DOHH2 (cell line): ENCODE data around the gene RNF215.

Source experiments
- EZH2phosphoT487 ChIP-seq: fragments of 200-600 bp; sonication (generic); IDR thresholded peaks from 2 replicates; pipeline ENCODE4 v1.6.1; 2017; ENCODE audit warnings: borderline replicate concordance, mild to moderate bottlenecking, antibody characterized with exemption, low read length, moderate library complexity, mixed read lengths
- TF ChIP-seq, protein P1 (sequence below): fragments of 200-600 bp; sonication (generic); IDR thresholded peaks from one replicate; pipeline ENCODE4 v1.5.1; 2014; ENCODE audit warnings: antibody characterized with exemption, mild to moderate bottlenecking, low read depth, low read length; ENCODE audit not compliant: poor library complexity, severe bottlenecking

DNA sequence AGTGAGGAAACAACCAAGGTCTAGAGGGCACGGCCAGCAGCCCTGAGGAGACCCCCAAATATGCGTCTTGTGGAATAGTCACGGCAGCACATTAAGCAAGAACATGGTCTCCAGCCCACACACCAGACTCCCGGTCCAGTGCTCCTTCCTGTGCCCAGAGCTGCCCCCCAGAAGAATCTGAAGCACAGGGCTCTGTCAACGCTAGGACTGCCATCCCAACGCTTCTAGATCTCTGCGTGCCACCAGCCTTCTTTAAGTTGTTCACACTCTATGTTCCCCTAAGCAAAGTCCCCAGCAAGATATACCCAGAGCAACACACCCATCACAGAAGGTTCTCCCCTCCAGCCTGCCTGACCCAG, 6.1 kb upstream of the RNF215 start:
- TF ChIP-seq, protein P1, sequence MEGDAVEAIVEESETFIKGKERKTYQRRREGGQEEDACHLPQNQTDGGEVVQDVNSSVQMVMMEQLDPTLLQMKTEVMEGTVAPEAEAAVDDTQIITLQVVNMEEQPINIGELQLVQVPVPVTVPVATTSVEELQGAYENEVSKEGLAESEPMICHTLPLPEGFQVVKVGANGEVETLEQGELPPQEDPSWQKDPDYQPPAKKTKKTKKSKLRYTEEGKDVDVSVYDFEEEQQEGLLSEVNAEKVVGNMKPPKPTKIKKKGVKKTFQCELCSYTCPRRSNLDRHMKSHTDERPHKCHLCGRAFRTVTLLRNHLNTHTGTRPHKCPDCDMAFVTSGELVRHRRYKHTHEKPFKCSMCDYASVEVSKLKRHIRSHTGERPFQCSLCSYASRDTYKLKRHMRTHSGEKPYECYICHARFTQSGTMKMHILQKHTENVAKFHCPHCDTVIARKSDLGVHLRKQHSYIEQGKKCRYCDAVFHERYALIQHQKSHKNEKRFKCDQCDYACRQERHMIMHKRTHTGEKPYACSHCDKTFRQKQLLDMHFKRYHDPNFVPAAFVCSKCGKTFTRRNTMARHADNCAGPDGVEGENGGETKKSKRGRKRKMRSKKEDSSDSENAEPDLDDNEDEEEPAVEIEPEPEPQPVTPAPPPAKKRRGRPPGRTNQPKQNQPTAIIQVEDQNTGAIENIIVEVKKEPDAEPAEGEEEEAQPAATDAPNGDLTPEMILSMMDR, result no peak
- no peak for TF ChIP-seq EZH2phosphoT487
